ENCODE measurements around the gene SLCO1A2. TPM values are rescaled to one million over a fixed set of nuclear protein-coding genes. Genes with fewer than 3 reads are reported as not detected.

The SLCO1A2 gene
- total and polyA plus RNA-seq, 7 donors: 0.01 TPM; not detected in 6

DNA sequence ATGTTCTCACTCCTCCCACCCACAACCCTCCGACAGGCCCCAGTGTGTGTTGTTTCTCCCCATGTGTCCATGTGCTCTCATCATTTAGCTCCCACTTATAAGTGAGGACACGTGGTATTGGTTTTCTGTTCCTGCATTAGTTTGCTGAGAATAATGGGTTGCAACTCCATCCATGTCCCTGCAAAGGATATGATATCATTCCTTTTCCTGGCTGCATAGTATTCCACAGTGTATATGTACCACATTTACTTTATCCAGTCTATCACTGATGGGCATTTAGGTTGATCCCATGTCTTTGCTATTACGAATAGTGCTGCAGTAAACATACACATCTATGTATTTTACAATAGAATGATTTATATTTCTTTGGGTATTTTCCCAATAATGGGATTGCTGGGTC lies 77.5 kb downstream of the SLCO1A2 start:
- Histone ChIP-seq H3K27ac (no peak overlapping the region), H3K9me3 (peaks cover 6% of the 10 kb centered on the region), H3K36me3 (ENCODE audit: insufficient read depth in 1 of 2, low read depth in 1 of 2) (no peaks in the 10 kb centered on the region), H3K4me1 (no peaks in the 10 kb centered on the region), H3K27me3 (ENCODE audit: insufficient read depth in 3 of 3, low read length in 2 of 3) (no peaks in the 10 kb centered on the region), H3K4me3 (no peak overlapping the region)
- no peak for DNase-seq
- intact Hi-C loops (cut with DNase I): no loop called here
- ATAC-seq: no peak
- WGBS, 3 donors: 70 to 83% (median 72%) methylated on average over 3 of the region's 3 CpGs
- TF ChIP-seq, protein P1, sequence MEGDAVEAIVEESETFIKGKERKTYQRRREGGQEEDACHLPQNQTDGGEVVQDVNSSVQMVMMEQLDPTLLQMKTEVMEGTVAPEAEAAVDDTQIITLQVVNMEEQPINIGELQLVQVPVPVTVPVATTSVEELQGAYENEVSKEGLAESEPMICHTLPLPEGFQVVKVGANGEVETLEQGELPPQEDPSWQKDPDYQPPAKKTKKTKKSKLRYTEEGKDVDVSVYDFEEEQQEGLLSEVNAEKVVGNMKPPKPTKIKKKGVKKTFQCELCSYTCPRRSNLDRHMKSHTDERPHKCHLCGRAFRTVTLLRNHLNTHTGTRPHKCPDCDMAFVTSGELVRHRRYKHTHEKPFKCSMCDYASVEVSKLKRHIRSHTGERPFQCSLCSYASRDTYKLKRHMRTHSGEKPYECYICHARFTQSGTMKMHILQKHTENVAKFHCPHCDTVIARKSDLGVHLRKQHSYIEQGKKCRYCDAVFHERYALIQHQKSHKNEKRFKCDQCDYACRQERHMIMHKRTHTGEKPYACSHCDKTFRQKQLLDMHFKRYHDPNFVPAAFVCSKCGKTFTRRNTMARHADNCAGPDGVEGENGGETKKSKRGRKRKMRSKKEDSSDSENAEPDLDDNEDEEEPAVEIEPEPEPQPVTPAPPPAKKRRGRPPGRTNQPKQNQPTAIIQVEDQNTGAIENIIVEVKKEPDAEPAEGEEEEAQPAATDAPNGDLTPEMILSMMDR (IDR thresholded peaks at IDR 0.05): no peak

- H3K4me3 ChIP-seq: no peak overlapping the region
- 68 to 78% (median 77%) methylated on average over 5 of the region's 5 CpGs for WGBS, 3 donors
- H3K36me3 ChIP-seq (ENCODE audit: insufficient read depth in 1 of 2, low read depth in 1 of 2): no peaks in the 10 kb centered on the region
- DNase-seq (no peak), ATAC-seq (no peak)
- no peaks in the 10 kb centered on the region for H3K4me1 ChIP-seq
- no peak overlapping the region for H3K27ac ChIP-seq
- H3K9me3 ChIP-seq: peaks cover 1% of the 10 kb centered on the region
- H3K27me3 ChIP-seq (ENCODE audit: insufficient read depth in 3 of 3, low read length in 2 of 3): no peaks in the 10 kb centered on the region
- intact Hi-C loops (cut with DNase I): no loop called here
- TF ChIP-seq, protein P1 (IDR thresholded peaks at IDR 0.05): no peak
Measured at GRCh38 chr12:21252070-21252469, 82.6 kb downstream of the SLCO1A2 start.

DNA sequence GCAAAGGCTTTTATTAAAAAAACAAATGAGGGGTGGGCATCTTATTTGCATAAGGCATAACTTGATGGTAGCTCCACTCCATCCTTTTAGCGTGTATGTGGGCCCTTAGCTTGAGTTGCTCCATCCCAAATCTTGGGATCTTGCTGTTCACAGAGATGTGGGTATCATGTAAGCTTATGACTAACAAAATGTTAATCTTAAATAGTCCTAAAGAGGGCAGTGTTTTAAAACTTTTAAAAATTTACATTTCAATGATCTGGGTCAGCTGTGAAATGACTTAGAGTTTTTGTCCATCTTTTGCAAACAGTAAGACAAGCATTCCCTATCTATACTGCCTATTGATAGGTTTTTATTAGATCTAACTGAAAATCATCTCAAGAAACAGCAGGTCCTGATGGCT lies 86.0 kb downstream of the SLCO1A2 start:
- intact Hi-C loops (cut with DNase I): no loop called here
- H3K27ac ChIP-seq: no peak overlapping the region
- no peak for ATAC-seq

DNA sequence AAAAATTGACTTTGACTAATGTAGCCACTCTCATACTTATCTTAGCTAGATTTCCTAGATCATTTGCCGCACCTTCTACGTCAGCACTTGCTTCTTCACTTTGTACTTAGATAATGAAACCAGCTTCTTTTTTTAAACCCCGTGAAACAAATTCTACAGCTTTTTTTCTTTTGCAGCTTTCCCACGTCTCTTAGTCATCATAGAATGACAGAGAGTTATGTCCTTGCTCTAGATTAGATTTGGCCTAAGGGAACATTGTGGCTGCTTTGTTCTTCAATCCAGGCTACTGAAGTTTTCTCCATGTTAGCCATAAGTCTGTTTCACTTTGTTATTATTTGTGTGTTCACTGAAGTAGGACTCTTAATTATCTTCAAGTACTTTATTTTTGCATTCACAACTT lies 94.9 kb downstream of the SLCO1A2 start:
- H3K4me1 ChIP-seq: no peaks in the 10 kb centered on the region
- WGBS, 3 donors: 83 to 88% (median 84%) methylated on average over 4 of the region's 4 CpGs
- H3K27me3 ChIP-seq (ENCODE audit: insufficient read depth in 3 of 3, low read length in 2 of 3): no peaks in the 10 kb centered on the region
- ATAC-seq (no peak), DNase-seq (no peak)
- no peaks in the 10 kb centered on the region for H3K36me3 ChIP-seq (ENCODE audit: insufficient read depth in 1 of 2, low read depth in 1 of 2)
- intact Hi-C loops (cut with DNase I): no loop called here
- H3K4me3 ChIP-seq: no peak overlapping the region
- no peaks in the 10 kb centered on the region for H3K9me3 ChIP-seq
- TF ChIP-seq, protein P1 (IDR thresholded peaks at IDR 0.05): no peak
- H3K27ac ChIP-seq: no peak overlapping the region

More for the DNA sequence above, 86.0 kb downstream of the SLCO1A2 start:
- Histone ChIP-seq H3K4me3 (no peak overlapping the region), H3K27me3 (ENCODE audit: insufficient read depth in 3 of 3, low read length in 2 of 3) (no peaks in the 10 kb centered on the region), H3K4me1 (no peaks in the 10 kb centered on the region), H3K9me3 (no peaks in the 10 kb centered on the region), H3K36me3 (ENCODE audit: insufficient read depth in 1 of 2, low read depth in 1 of 2) (no peaks in the 10 kb centered on the region)
- DNase-seq: no peak
- WGBS, 3 donors: 71 to 88% (median 76%) methylated on average over 1 of the region's 1 CpG
- TF ChIP-seq, protein P1 (IDR thresholded peaks at IDR 0.05): no peak

DNA sequence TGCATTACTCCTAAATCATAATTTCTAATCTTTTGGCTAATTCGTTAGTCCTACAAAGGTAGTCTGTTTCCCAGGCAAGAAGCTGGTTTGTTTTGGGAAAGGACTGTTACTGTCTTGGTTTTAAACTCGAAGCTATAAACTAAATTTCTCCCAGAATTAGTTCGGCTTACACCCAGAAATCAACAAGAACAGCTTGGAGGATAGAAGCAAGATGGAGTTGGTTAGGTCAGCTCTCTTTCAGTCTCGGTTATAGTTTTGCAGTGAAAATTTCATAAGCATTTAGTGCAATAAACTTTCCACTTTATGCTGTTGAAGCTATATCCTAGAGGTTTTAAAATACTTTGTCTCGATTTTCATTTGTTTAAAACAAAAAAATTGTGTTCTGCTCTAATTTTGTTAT lies 100.3 kb downstream of the SLCO1A2 start:
- H3K36me3 ChIP-seq (ENCODE audit: insufficient read depth in 1 of 2, low read depth in 1 of 2): no peaks in the 10 kb centered on the region
- TF ChIP-seq, protein P1 (IDR thresholded peaks at IDR 0.05): no peak
- DNase-seq (no peak), ATAC-seq (no peak)
- 76 to 80% (median 78%) methylated on average over 5 of the region's 5 CpGs for WGBS, 3 donors
- H3K9me3 ChIP-seq: no peaks in the 10 kb centered on the region
- H3K4me3 ChIP-seq: no peak overlapping the region
- intact Hi-C loops (cut with DNase I): no loop called here
- no peaks in the 10 kb centered on the region for H3K4me1 ChIP-seq
- no peak overlapping the region for H3K27ac ChIP-seq
- no peaks in the 10 kb centered on the region for H3K27me3 ChIP-seq (ENCODE audit: insufficient read depth in 3 of 3, low read length in 2 of 3)
